Measurements from ENCODE around the gene DNAJC18.
"Not testable (repeated sequence)": the region's sequence is repeated elsewhere in the genome, so short reads cannot be mapped to it uniquely, and the experiment has no call there.

DNAJC18 gene

DNA sequence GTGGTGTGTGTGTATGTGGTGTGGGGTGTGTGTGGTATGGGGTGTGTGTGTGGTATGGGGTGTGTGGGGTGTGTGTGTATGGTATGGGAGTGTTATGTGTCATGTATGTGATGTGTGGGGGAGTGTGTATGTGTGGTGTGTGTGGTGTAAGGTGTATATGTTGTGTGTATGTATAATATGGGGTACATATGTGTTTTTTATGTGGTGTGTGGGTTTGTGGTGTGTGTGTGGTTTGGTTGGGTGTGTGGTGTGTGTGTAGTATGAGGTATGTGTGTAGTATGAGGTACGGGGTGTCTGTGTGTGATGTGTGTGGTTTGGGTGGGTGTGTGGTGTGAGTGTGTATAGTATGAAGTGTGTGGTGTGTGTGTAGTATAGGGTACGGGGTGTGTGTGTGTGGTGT is 11.9 kb upstream of the DNAJC18 start:
- Histone ChIP-seq H3K36me3 (no peaks in the 10 kb centered on the region), H3K27me3 (no peaks in the 10 kb centered on the region), H3K4me1 (no peaks in the 10 kb centered on the region), H3K4me3 (ENCODE audit: low read depth, low read length) (no peak overlapping the region), H3K9me3 (peaks cover 5% of the 10 kb centered on the region; the same call in 1 of the 2 replicates)
- TF ChIP-seq, protein P1, sequence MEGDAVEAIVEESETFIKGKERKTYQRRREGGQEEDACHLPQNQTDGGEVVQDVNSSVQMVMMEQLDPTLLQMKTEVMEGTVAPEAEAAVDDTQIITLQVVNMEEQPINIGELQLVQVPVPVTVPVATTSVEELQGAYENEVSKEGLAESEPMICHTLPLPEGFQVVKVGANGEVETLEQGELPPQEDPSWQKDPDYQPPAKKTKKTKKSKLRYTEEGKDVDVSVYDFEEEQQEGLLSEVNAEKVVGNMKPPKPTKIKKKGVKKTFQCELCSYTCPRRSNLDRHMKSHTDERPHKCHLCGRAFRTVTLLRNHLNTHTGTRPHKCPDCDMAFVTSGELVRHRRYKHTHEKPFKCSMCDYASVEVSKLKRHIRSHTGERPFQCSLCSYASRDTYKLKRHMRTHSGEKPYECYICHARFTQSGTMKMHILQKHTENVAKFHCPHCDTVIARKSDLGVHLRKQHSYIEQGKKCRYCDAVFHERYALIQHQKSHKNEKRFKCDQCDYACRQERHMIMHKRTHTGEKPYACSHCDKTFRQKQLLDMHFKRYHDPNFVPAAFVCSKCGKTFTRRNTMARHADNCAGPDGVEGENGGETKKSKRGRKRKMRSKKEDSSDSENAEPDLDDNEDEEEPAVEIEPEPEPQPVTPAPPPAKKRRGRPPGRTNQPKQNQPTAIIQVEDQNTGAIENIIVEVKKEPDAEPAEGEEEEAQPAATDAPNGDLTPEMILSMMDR (IDR thresholded peaks at IDR 0.05; ENCODE audit: low read depth, low read length), result no peak
- no peak for DNase-seq

DNA sequence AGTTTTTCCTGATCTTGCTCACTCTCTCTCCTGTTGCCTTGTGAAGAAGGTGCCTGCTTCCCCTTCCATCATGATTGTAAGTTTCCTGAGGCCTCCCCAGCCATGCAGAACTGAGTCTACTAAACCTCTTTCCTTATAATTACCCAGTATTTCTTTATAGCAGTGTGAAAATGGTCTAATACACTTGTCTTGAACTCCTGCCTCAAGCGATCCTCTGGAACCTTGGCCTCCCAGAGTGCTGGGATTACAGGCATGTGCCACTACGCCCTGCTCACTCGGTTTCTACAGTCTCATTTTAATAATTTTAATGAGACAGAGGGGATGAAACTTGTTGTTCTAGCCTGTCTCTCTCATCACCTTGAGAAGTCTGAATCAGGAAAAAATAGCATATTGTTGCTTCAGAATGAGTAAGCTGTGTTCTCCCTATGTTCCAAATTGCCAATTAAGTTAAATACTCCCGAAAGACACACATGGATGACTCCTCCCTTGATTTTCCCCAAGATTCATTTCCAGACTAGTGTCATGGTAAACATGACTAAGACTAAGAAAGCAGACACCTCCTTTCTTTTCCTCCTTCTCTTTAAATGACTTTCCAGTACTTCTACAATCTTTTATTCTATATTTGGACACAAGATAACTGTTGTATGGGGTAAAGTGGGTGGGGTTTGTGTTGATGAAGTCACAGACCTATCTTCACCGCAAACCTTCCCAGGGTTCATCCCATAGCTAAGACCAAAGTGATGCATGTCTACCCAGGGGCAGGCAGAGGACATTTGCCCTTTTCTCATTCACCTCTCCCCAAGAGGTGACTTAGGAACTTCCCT is 7.8 kb upstream of the DNAJC18 start:
- H3K9me3 ChIP-seq, result peaks cover 4% of the 10 kb centered on the region; the same call in 1 of the 2 replicates
- no peaks in the 10 kb centered on the region for H3K36me3 ChIP-seq
- no peaks in the 10 kb centered on the region for H3K4me1 ChIP-seq
- DNase-seq, result no peak
- TF ChIP-seq, protein P1 (IDR thresholded peaks at IDR 0.05; ENCODE audit: low read depth, low read length), result no peak
- H3K4me3 ChIP-seq (ENCODE audit: low read depth, low read length), result no peak overlapping the region
- H3K27me3 ChIP-seq, result no peaks in the 10 kb centered on the region

DNA sequence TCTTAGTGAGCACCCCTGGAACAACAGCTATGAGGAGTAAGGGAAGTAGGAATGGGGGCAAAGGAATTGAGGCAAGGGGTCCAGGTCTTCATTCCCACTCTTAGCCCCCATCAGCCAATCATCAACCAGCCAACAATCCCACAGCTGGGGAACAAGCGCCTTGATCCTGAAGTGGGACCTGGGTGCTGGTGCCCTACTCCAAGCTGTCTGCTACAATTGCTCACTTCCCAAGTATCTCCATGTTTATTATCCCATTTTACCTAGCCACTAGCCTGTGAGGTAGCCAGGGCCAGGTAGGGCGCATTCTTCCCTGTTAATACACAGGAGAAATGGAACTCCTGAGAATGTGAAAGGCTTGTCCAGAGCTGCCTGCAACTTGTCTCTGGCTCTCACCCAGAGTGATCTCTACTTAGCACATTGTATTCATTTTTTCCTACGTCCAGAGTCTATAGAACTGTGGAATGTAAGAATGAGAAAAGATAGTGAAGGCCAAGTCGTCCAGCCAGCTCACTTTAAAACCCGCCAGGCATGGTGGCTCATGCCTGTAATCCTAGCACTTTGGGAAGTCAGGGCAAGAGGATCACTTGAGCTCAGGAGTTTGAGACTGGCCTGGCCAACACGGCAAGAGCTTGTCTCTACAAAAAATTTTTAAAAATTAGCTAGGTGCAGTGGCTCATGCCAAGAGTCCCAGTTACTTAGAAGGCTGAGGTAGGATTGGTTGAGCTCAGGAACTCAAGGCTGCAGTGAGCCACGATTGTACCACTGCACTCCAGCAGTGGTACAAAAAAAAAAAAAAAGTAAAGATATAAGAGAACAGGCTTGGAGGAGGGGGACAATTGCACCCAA is 6.2 kb upstream of the DNAJC18 start:
- H3K4me3 ChIP-seq (ENCODE audit: low read depth, low read length), result no peak overlapping the region
- H3K4me1 ChIP-seq, result no peaks in the 10 kb centered on the region
- no peaks in the 10 kb centered on the region for H3K36me3 ChIP-seq
- H3K9me3 ChIP-seq, result no peaks in the 10 kb centered on the region
- DNase-seq, result no peak
- H3K27me3 ChIP-seq, result no peaks in the 10 kb centered on the region
- TF ChIP-seq, protein P1 (IDR thresholded peaks at IDR 0.05; ENCODE audit: low read depth, low read length), result no peak

DNA sequence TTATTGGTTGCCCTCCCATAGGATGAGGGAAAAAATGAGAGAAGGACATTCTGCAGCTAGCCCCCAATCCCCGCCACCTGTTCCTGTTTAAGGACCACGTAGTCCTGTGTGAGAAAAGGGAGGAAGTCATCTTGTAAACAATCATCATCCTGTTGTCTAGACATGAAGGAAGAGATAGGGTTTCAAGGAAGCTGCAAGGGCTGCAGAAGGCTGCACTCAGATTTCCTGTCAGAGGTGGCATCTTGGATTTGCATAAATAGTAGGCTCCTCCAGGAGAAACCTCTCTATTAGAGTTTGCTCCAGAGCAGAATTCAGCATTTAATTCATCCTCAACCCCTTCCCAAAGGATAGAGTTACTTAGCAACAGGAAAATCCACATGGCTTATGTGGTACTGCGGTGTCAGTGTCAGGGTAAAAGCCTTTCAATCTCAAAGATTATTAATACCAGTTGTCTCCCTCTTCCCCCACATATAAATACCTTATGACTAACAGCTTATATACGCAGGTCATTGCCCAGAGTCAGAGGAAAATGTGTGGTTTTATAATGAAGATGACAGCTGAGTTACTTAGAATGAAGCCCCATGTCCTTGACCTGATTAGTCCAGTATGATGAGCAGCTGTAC is 4.6 kb upstream of the DNAJC18 start:
- TF ChIP-seq, protein P1 (IDR thresholded peaks at IDR 0.05; ENCODE audit: low read depth, low read length), result no peak
- no peak for DNase-seq
- no peaks in the 10 kb centered on the region for H3K4me1 ChIP-seq

DNA sequence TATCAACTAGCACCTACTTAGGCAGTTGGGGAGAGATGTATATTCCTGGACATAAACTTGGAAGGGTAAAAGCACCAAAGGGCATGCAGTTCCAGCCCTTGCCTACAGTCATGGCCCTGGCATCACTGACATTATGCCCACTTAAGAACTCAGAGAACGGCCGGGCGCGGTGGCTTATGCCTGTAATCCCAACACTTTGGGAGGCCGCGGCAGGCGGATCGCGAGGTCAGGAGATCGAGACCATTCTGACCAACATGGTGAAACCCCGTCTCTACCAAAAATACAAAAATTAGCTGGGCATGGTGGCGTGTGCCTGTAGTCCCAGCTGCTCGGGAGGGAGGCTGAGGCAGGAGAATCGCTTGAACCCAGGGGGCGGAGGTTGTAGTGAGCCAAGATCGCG is 1.1 kb upstream of the DNAJC18 start:
- H3K4me3 ChIP-seq (ENCODE audit: low read depth, low read length); DNase-seq; H3K27me3 ChIP-seq; H3K9me3 ChIP-seq; H3K4me1 ChIP-seq; H3K36me3 ChIP-seq: not testable (repeated sequence)

More for the DNA sequence above, 4.6 kb upstream of the DNAJC18 start:
- Histone ChIP-seq H3K4me3 (ENCODE audit: low read depth, low read length) (no peak overlapping the region), H3K27me3 (no peaks in the 10 kb centered on the region), H3K9me3 (no peaks in the 10 kb centered on the region), H3K36me3 (no peaks in the 10 kb centered on the region)

DNA sequence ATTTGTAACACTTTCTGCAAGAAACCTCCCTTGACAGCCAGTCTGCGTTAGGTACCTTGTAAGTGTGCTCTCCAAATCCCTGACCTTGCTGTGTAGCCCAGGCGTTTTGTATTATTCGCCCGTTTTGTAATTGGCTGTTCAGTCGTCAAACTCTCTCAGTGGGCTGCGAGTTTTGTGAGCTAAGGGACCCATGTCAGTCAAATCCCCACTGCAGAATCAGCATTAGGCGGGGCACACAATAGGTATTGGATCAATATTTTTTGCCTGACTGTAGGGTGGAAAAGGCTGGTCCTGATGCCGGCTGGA is 665 bp downstream of the DNAJC18 start:
- TF ChIP-seq, protein P1 (IDR thresholded peaks at IDR 0.05; ENCODE audit: low read depth, low read length), result no peak
- DNase-seq, result no peak
- H3K4me3 ChIP-seq (ENCODE audit: low read depth, low read length), result peak overlapping the region; percentile 88
- H3K9me3 ChIP-seq, result no peaks in the 10 kb centered on the region
- peaks cover 2% of the 10 kb centered on the region; the same call in 1 of the 2 replicates for H3K36me3 ChIP-seq
- H3K27me3 ChIP-seq, result no peaks in the 10 kb centered on the region
- H3K4me1 ChIP-seq, result peaks cover 3% of the 10 kb centered on the region; the same call in 1 of the 2 replicates

Measured in BE2C (cell line).